NCI-H345 treated with DMSO at 0.1 percent for 48 hours (cell line): ENCODE measurements around the gene THYN1.

Experiments
- DNase-seq: peaks from one replicate; lab custom pipeline; 2025; ENCODE audit not compliant: unreplicated experiment; lab: John Stamatoyannopoulos, UW

The THYN1 gene

DNA sequence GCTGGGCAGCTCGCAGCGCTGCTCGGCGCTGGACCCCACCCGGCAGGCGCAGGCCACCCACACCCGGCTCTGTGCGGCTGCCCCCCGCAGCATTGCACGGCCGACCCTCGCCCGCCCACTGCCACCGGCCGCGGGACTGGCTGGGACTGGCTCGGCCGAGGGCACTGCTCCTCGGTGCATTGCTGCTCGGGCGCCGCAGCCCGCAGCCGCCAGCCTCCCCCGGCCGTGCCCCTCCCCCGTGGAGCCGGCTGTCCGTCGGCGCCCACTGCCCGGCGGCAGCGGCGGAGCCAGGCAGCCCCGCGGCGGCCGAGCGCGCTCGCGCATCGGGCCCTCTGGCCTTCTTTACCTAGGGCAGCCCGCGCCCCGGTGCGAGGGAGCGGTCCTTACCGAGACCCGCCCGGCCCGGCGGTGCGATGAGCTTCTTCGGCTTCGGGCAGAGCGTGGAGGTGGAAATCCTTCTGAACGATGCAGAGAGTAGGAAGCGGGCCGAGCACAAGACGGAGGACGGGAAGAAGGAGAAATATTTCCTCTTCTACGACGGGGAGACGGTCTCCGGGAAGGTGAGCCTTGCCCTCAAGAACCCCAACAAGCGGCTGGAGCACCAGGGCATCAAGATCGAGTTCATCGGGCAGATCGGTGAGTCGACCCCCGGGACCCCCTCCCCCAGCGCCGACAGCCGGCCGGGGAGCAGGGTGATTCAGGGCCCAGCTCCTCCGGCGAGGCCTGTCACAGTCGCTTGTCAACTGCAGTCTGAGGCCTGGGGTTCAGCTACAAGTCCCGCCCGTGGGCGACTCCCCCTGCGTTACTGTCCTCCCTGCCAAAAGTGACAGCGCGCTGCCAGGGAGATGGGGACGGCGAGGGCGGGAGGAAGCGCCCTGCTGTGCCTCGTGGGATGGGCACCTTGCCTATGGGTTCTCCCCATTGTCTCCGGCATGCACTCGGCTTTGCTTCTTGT is 28.2 kb downstream of the THYN1 start:
- DNase-seq, result peak; percentile 42

DNA sequence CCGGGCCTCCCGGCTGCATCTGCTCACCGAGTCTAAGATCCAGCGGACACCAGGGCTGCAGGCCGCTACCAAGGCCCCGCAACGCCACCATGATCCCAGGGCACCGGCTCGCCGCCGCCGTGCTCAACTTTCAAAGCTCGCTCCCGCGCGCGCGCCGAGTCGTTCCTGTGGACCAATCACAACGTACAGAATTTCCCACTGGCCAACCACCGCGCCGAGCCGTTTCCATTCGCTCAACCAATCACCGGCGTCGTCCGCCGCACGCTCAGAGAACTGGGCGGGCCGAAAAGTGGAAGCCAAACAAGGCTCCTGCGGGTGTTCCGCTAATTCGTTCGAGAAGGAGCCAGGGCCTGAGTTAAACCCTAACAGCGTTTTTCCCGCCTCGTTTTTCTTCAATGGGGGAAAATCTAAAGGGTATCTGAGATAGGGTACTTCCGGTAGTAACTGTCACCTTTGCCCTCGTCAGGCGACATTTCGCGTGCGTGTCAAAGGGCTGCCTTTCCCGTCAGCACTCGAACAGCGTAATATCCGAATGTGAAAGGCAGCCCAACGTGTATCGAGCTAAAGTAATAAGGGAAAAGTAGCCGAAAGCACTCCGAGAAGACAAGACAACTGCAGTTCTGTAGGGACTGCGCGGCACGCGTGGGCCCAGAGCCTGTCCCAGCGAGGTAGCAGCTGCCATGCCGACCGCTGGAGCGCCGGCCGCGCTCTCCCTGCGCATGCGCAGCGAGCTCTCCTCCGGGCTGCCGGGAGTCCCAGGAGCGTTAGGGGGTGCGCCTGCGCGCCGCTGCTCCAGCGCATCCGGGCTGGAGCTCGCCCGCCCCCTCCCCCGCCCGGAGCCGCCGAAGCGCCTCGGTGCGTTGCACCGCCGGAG is 29.1 kb downstream of the THYN1 start, which contains the start of the genes NCAPD3 and VPS26B:
NCAPD3 (minus strand) TSS at position 132 of the 874 bp plus-strand sequence; CDS start at position 91, 41 bp downstream.
VPS26B (plus strand) TSS at position 836 of the 874 bp plus-strand sequence. CDS start 452 bp downstream, outside the sequence.
- peak; percentile 94 for DNase-seq

DNA sequence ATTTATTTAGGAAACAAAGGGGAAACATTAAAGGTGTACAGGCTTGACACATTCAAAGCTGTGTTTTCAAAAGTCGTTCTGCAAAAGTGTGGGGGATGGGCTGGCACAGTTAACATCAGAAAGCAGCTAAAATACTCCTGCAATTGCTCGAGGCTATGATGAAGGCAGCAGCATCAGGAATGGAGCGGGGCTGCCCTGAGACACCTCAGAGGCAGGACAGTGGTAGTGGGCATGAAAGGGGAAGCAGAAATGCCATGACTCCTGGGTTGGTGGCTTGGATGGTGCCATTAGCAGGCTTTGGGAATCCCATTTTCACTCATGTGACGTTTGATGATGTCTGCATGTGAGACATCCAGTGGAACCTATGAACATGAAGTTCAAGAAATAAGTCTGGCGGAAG is 30.0 kb downstream of the THYN1 start:
- DNase-seq, result no peak

DNA sequence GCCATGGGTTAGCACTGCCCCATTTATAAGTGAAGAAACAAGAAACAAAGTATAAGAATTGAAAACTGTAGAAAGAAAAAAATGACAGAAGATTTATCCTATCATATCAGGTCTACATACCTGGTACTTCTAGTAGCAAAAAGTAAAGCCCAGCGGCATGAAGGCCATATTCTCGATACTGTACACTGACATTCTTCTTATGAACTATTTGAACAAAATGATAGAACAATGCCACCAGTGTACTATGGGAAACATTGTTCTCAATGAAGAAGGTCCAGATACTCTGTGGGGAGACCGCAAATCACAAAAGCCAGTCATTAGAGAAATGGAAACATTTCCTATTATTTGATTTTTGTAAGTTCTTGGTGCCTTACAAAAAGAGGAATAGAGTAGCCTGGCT is 36.3 kb downstream of the THYN1 start:
- DNase-seq, result no peak

DNA sequence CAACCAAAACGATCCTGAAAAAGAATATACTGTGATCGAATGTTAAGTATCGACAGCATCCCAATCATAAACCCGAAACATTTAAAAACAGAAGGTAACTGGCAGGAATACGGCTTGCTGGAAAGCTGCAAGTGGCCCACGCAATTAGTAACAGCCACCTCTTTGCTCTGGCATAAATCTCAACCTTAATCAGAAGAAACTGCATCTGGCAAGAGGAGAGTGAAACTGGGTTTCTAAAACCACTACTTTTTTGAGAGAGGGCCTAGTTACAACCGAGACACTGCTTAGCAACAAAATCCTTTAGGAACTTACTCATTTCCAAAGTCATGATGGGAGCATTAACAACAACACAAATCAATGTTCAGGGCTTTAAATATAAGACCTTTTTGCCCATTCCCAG is 37.3 kb downstream of the THYN1 start:
- DNase-seq, result no peak

DNA sequence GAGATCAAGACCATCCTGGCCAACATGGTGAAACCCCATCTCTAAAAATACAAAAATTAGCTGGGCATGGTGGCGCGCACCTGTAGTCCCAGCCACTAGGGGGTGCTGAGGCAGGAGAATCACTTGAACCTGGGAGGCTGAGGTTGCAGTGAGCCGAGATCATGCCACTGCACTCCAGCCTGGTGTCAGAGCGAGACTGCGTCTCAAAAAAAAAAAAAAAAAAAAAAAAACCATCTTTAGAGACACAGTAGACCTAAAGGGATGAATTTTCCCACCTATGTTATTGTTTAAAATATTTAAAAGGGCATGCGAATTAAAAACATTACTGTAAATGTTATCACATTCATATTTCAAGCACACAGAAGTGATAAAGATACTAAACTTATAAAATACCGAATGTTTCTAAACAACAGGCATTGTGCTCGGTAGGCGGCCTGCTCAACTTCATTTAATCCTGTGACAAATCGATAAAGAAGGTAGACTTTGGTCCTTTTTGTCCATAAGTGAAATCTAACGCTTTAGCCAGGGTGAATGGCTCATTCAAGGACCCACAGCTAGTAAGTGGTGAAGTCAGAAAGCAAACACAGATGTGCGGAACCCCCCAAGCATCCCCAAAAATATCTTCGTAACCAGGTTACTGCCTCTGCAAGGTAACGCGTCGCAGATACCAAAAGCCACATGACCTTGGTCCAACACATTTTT is 45.5 kb downstream of the THYN1 start:
- DNase-seq, result no peak

DNA sequence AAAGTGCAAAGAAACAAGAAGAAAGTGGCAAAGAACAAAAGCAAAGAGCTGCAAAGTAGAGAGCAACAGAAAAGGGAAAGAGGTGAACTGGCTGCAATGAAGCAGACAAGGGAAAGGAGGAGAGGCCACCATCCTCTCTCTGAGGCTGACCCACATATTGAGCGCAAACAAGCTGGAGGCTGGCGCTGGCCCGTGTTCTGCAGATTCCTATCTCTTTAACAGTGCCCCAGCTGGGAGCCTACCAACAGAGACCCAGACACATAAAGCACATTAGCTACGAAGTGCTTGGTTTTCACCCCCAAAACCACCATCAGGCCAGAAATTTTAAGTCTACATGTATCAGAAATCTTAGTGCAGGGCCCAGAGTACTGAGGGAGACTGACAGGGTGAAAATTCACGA is 47.0 kb downstream of the THYN1 start:
- no peak for DNase-seq

DNA sequence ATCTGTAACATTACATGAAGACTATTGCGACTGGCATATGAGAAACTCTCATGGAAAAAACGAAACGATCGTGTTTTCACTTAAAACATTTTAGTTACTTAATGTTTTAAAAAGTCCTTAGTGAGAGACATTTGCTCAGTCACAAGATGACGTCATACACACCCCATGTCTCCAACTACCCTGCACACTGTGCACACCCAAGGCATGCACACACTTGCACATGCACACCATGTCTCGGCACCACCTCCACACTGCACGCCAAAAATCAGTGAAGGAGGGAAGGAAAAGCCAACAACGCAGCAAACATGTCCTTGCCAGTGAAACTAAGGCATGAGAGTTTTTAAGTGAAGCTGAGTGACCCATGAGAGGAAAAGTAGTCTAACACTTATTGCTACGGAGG is 47.4 kb downstream of the THYN1 start:
- DNase-seq, result no peak

DNA sequence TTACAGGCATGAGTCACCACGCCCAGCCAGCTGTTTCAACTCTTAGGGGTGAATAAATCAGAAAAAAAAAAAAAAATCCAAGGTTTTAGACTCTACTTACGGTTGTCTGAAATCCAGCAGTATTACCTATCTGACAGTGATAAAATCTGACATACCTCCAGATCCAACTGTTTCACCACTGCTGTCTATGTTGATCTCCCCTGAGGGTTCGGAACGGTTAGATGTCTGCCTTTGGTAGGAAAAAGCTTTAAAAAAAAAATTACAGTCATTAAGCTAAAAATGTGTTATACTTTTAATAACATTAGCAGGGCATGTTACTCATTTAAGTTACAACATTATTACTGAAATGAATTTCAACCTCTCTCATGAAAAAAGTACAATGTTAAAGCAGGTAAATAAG is 50.5 kb downstream of the THYN1 start:
- no peak for DNase-seq

DNA sequence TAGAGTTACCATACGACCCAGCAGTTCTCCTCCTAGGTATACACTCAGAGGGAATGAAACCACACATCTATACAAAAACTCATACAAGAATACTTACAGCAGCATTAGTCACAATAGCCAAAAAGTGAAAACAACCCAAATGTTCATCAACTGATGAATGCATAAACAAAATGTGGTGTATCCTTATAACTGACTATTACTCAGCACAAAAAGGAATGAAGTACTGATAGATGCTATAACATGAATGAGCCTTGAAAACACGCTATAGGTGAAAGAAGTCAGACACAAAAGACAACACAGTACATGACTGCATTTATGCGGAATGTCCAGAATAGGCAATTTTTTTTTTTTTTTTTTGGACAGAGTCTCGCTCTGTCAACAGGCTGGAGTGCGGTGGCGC is 52.5 kb downstream of the THYN1 start:
- DNase-seq, result no peak

DNA sequence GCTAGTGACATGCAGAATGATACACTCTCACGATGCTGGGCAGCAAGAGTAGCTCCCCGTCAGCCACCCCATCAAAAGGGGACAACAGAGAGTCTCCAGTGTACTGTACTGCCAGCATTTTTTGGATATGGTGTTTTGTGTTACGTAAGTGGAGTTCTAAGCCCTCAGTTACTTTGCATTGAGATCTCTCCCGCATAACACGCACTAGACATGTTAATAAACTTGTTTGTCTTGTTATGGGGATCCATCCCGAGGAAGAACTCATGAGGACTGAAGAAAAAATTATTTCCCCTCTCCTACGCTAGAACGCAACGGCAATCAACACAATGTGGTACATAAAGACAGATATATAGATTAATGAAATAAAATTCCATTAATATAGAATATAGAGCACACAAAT is 53.6 kb downstream of the THYN1 start:
- no peak for DNase-seq
